ENCODE measurements around the gene NLRP1.

NLRP1 gene

DNA sequence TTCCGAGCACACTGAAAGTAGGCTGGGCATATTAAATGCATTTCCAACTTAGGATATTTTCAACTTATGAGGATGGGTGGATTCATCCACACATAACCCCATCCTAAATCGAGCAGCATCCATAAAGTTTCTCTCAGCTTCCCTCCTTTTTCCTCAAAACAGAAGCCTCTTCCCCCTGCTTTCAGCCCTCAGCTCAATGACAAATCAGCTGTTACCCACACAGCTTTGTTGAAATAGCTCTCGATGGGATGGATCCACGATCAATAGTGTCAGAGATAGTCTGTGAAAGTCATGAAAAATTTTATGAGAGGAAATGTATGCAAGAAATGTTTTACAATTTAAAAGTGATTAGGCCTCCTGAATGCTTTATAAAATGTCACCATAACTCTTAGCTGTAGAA is 118.0 kb downstream of the NLRP1 start:
- no peak for DNase-seq

DNA sequence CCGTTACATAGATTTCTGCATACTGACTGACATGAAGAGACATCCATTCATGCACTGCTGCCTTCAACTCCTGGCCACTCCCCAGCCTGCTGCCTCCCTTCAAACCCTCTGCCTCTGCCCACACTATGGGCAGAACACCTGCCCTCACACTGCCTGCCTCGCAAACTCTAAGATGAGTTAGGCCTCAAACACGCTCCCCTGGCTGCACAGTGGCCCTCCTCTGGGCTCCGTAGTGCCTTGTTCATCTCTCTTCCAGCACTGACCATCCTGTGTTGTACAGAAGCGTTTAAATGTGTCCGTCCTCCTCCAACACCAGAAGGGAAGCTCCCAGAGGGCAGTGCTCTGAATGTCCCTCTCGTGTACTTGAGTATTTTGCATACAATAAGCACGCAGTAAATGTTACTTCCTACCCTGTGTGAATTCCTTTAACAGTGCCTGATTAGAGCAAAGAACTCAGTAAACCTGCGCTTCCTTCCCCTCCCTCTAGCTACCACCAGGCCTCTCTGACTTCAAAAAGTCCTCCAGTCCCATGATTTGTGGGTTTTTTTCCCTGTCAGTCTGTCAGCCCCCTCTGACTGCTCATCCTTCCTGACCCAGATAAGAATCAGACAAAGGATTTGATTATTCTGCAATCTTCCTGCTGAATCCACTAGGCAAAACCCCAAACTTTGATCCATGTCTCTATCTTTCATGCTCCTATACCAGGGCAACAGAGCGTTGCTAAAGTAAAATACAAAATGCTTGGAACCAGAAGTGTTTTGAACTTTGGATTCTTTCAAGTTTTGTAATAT is 119.4 kb downstream of the NLRP1 start:
- no peak for DNase-seq
